Measurements from ENCODE around the gene HDAC11. TPM values are rescaled to one million over a fixed set of nuclear protein-coding genes. Genes with fewer than 3 reads are reported as not detected.

HDAC11 gene
- total and polyA plus RNA-seq, 2 of the 13 experiments (the other 11 are each of a cell fraction or from before 2014, with no cell fraction given): 13.7 to 33.1 TPM

DNA sequence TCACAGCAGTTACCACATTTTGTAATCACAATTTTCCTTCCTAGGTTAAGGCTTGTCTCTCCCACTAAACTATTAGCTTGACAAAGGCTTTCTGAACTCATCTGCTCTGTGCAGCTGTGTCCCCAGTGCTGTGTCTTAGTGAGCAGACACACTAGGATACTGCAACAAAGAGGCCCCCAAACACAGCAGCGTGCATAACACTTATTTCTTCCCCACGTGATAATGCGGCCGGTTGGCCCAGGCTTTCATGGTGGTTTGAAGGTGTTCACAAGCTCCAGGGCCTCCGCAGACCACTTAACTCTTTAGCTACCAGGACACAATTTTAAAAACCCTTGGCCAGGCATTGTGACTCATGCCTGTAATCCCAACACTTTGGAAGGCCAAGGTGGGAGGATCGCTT lies 2.2 kb upstream of the HDAC11 start:
- Histone ChIP-seq H3K4me1 (ENCODE audit: insufficient read depth, low read length) (peaks cover 85% of the 10 kb centered on the region), H3K4me2 (ENCODE audit: low read depth, low read length) (peak overlapping the region; percentile 87), H3K36me3 (replicated peaks in 1 of 2; ENCODE audit: control insufficient read depth in 1 of 2, insufficient read depth in 2 of 2, low read length in 2 of 2) (no peaks in the 10 kb centered on the region; a peak in 1 of 5 replicates), H4K20me1 (ENCODE audit: insufficient read depth, low read length) (no peaks in the 10 kb centered on the region), H3K27ac (ENCODE audit: extremely low read length, insufficient read depth, low read length) (peak overlapping the region; percentile 45), H3K27me3 (ENCODE audit: control insufficient read depth in 1 of 2, insufficient read depth in 2 of 2, low read length in 2 of 2) (no peaks in the 10 kb centered on the region; a peak in 1 of 5 replicates), H3K4me3 (replicated peaks in 1 of 3; ENCODE audit: insufficient read depth in 1 of 3, low read depth in 2 of 3, low read length in 3 of 3) (peak overlapping the region in 1 of 3 experiments; percentile 27; a peak in 2 of 6 replicates), H2AFZ (ENCODE audit: low read length) (no peak overlapping the region), H3K79me2 (ENCODE audit: insufficient read depth, low read length) (peaks cover 8% of the 10 kb centered on the region), H3K9ac (ENCODE audit: insufficient read depth, low read depth, low read length) (peak overlapping the region; percentile 91), H3K9me3 (ENCODE audit: low read length) (no peaks in the 10 kb centered on the region)
- DNase-seq (ENCODE audit: low spot score) (peak; percentile 49), FAIRE-seq (peak; percentile 26), ATAC-seq (no peak)
- in situ Hi-C loops (cut with HindIII; ENCODE audit: extremely low pct_ligation_motif_present, low pct_unique_long_range_greater_than_20kb): no loop called here
- intact Hi-C loops (cut with micrococcal nuclease; ENCODE audit: unreplicated experiment): no loop called here
- ChIA-PET CTCF (ENCODE audit: low intra/inter-chr PET ratio, low total read pairs) (no interaction called here), POLR2A (interaction anchor here (1.2 kb wide), 1 partner anchor 10 kb away, joined by 4 read pairs; no protein-coding TSS in a partner anchor)
- 14% methylated on average over 6 of the region's 6 CpGs for WGBS (ENCODE audit: low lambda C conversion rate)
- BruUV-seq (replicated peaks): no TSS peak
- TF ChIP-seq ZNF574 (CRISPR knock-in tag; IDR thresholded peaks at IDR 0.05): 0 out of 2 replicates have a peak, but pooled peaks have one; percentile 24
- TF ChIP-seq MTF1 (CRISPR knock-in tag; IDR thresholded peaks at IDR 0.05): no peak
- no peak for TF ChIP-seq CC2D1A (CRISPR knock-in tag; IDR thresholded peaks at IDR 0.05)
- no peak for TF ChIP-seq ZFP82 (CRISPR knock-in tag; IDR thresholded peaks at IDR 0.05; ENCODE audit: borderline replicate concordance)
- no peak for TF ChIP-seq EP300 (IDR thresholded peaks at IDR 0.05; ENCODE audit: low read depth in 2 of 2, low read length in 2 of 2)
- no peak for TF ChIP-seq EP300 (CRISPR knock-in tag; IDR thresholded peaks at IDR 0.05; ENCODE audit: borderline replicate concordance)
- 0 out of 2 replicates have a peak, but pooled peaks have one; percentile 12 for TF ChIP-seq DMTF1 (CRISPR knock-in tag; IDR thresholded peaks at IDR 0.05)
- TF ChIP-seq SALL1 (CRISPR knock-in tag; IDR thresholded peaks at IDR 0.05): peak; percentile 19; the same call in 1 of the 2 replicates
- TF ChIP-seq ZNF407 (CRISPR knock-in tag; IDR thresholded peaks at IDR 0.05; ENCODE audit: not compliant biosample characterization): no peak
- no peak for TF ChIP-seq RFXAP (CRISPR knock-in tag; IDR thresholded peaks at IDR 0.05; ENCODE audit: borderline replicate concordance)
- TF ChIP-seq ZNF33A (CRISPR knock-in tag; IDR thresholded peaks at IDR 0.05; ENCODE audit: borderline replicate concordance): no peak

All from HepG2 (cell line).